PC-9 (cell line): Measurements from ENCODE around the gene PRKG1. TPM values are rescaled to one million over a fixed set of nuclear protein-coding genes. Genes with fewer than 3 reads are reported as not detected.

ENCODE experiments used
- BruUV-seq: library from RNA; stranded (reverse); fragments of 400-500 nt; replicated peaks from 2 replicates; lab custom pipeline; 2021; lab: Mats Ljungman, UMichigan
- CTCF ChIA-PET: fragments of 300-600 bp; sonication (Branson Sonifier 250); formaldehyde crosslinking; loops from one replicate; lab custom pipeline; 2022; ENCODE audit warnings: antibody characterized with exemption; lab: Charles Lee
- POLR2A ChIA-PET: fragments of 300-600 bp; sonication (Branson Sonifier 250); formaldehyde crosslinking; loops from one replicate; lab custom pipeline; 2022; ENCODE audit warnings: antibody characterized with exemption; ENCODE audit not compliant: unreplicated experiment; lab: Charles Lee
- DNase-seq, 2 experiments: peaks; one replicate each; pipeline versions ENCODE4 v3.0.0 to v3.0.0-alpha.2; 2015 to 2022; ENCODE audit warnings: mixed read lengths in 1 of 2
- H2AFZ ChIP-seq: fragments of 200-600 bp; sonication (generic); 2 replicates; pipeline ENCODE4 v1.8.1; 2017; ENCODE audit warnings: antibody characterized with exemption
- H3F3A ChIP-seq: fragments of 200-600 bp; sonication (generic); 2 replicates; pipeline ENCODE4 v1.8.1; 2017; ENCODE audit warnings: antibody characterized with exemption, mild to moderate bottlenecking, low read depth; ENCODE audit not compliant: insufficient read depth
- H3K27ac ChIP-seq: fragments of 200-600 bp; sonication (generic); 2 replicates; pipeline ENCODE4 v1.6.1; 2016; ENCODE audit warnings: mixed run types
- H3K27me3 ChIP-seq: fragments of 200-600 bp; sonication (generic); 2 replicates; pipeline ENCODE4 v1.6.1; 2016; ENCODE audit warnings: low read depth, mixed run types; ENCODE audit not compliant: insufficient read depth
- H3K36me3 ChIP-seq: fragments of 200-600 bp; sonication (generic); 2 replicates; pipeline ENCODE4 v1.6.1; 2016; ENCODE audit warnings: low read depth, mixed run types
- H3K4me1 ChIP-seq: fragments of 200-600 bp; sonication (generic); replicated peaks from 2 replicates; pipeline ENCODE4 v1.6.1; 2016; ENCODE audit warnings: mixed run types; ENCODE audit not compliant: insufficient read depth
- H3K4me2 ChIP-seq: fragments of 200-600 bp; sonication (generic); 2 replicates; pipeline ENCODE4 v1.6.1; 2017; ENCODE audit warnings: mixed run types
- H3K4me3 ChIP-seq: fragments of 200-600 bp; sonication (generic); 2 replicates; pipeline ENCODE4 v1.6.1; 2016; ENCODE audit warnings: mixed run types
- H3K79me2 ChIP-seq: fragments of 200-600 bp; sonication (generic); 2 replicates; pipeline ENCODE4 v1.6.1; 2017; ENCODE audit warnings: low read depth, mixed run types
- H3K9me2 ChIP-seq: fragments of 200-600 bp; sonication (generic); 2 replicates; pipeline ENCODE4 v1.8.1; 2017; ENCODE audit warnings: mild to moderate bottlenecking; ENCODE audit not compliant: insufficient read depth
- H3K9me3 ChIP-seq: fragments of 200-600 bp; sonication (generic); 2 replicates; pipeline ENCODE4 v1.8.1; 2016; ENCODE audit warnings: low read depth; ENCODE audit not compliant: insufficient read depth
- H4K20me1 ChIP-seq: fragments of 200-600 bp; sonication (generic); 2 replicates; pipeline ENCODE4 v1.8.1; 2017; ENCODE audit not compliant: insufficient read depth
- CTCF ChIP-seq: fragments of 200-600 bp; sonication (generic); conservative IDR thresholded peaks from 2 replicates; pipeline ENCODE4 v1.6.1; 2017; ENCODE audit warnings: mixed run types, antibody characterized with exemption, mild to moderate bottlenecking, moderate library complexity
- EZH2 ChIP-seq: fragments of 200-600 bp; sonication (generic); IDR thresholded peaks from 2 replicates; pipeline ENCODE4 v1.8.0; 2017; ENCODE audit warnings: antibody characterized with exemption, low read depth
- intact Hi-C: fragments of 100-400 bp; cut with micrococcal nuclease; formaldehyde crosslinking; loops from one replicate; pipeline ENCODE4 v1.10.0; 2022; ENCODE audit not compliant: unreplicated experiment
- total RNA-seq: library from RNA; stranded (reverse); gene quantifications from 2 replicates; pipeline ENCODE4 v1.2.3, GENCODE V29; 2021

PRKG1 gene
- total RNA-seq, 1 experiment from 2014 or later, result 0.70 TPM

GRCh38 chr10:51057925-51058324, 16.4 kb upstream of the PRKG1 start:
- Histone ChIP-seq H3K9me2 (no peaks in the 10 kb centered on the region), H3K27me3 (no peaks in the 10 kb centered on the region), H3K79me2 (no peaks in the 10 kb centered on the region), H4K20me1 (no peaks in the 10 kb centered on the region; the same call in 1 of the 2 replicates), H2AFZ (no peak overlapping the region), H3K36me3 (no peaks in the 10 kb centered on the region), H3K4me1 (no peaks in the 10 kb centered on the region), H3K9me3 (no peaks in the 10 kb centered on the region), H3K27ac (no peak overlapping the region), H3K4me3 (no peak overlapping the region), H3F3A (no peaks in the 10 kb centered on the region), H3K4me2 (no peak overlapping the region)
- ChIA-PET POLR2A (no interaction called here), CTCF (no interaction called here)
- intact Hi-C loops, result no loop called here
- no peak for DNase-seq
- BruUV-seq, result no TSS peak
- TF ChIP-seq EZH2 (no peak), CTCF (no peak)

- Histone ChIP-seq H4K20me1 (no peaks in the 10 kb centered on the region), H3K79me2 (no peaks in the 10 kb centered on the region), H3K4me1 (no peaks in the 10 kb centered on the region), H3K9me2 (no peaks in the 10 kb centered on the region), H3K36me3 (no peaks in the 10 kb centered on the region), H3K4me3 (no peak overlapping the region), H3K4me2 (no peak overlapping the region), H3F3A (no peaks in the 10 kb centered on the region), H3K9me3 (no peaks in the 10 kb centered on the region), H3K27me3 (no peaks in the 10 kb centered on the region), H3K27ac (no peak overlapping the region), H2AFZ (no peak overlapping the region)
- CTCF ChIA-PET, result no interaction called here
- no peak for TF ChIP-seq EZH2
- TF ChIP-seq CTCF, result no peak
- no peak for DNase-seq
- BruUV-seq, result no TSS peak
- intact Hi-C loops, result loop anchor here (2.0 to 5.0 kb wide), 3 partner anchors 359 to 1152 kb away; no protein-coding TSS in a partner anchor
- POLR2A ChIA-PET, result no interaction called here
Observed at GRCh38 chr10:51063166-51063565, 11.1 kb upstream of the PRKG1 start.

GRCh38 chr10:51063659-51064535, 10.4 kb upstream of the PRKG1 start:
- Histone ChIP-seq H3F3A (no peaks in the 10 kb centered on the region), H3K4me2 (no peak overlapping the region), H3K27ac (no peak overlapping the region), H3K79me2 (no peaks in the 10 kb centered on the region), H3K36me3 (no peaks in the 10 kb centered on the region), H3K9me2 (no peaks in the 10 kb centered on the region), H3K27me3 (no peaks in the 10 kb centered on the region), H3K9me3 (no peaks in the 10 kb centered on the region), H3K4me1 (no peaks in the 10 kb centered on the region), H4K20me1 (no peaks in the 10 kb centered on the region), H3K4me3 (no peak overlapping the region), H2AFZ (no peak overlapping the region)
- no TSS peak for BruUV-seq
- ChIA-PET CTCF (interaction anchor here (0.6 kb wide), 1 partner anchor 1158 kb away, joined by 3 read pairs; no protein-coding TSS in a partner anchor), POLR2A (interaction anchor here (0.6 kb wide), 1 partner anchor 1193 kb away, joined by 3 read pairs; no protein-coding TSS in a partner anchor)
- DNase-seq, result no peak
- intact Hi-C loops, result loop anchor here (2.0 to 5.0 kb wide), 3 partner anchors 358 to 1151 kb away; no protein-coding TSS in a partner anchor
- no peak for TF ChIP-seq EZH2
- TF ChIP-seq CTCF, result peak; percentile 79
